ENCODE data around the gene FOXD4L1.
"Not testable (repeated sequence)": the region's sequence is repeated elsewhere in the genome, so short reads cannot be mapped to it uniquely, and the experiment has no call there.

The FOXD4L1 gene

GRCh38 chr2:113498365-113498764 lies at the start of gene FOXD4L1:
TSS of gene FOXD4L1 (plus strand) at chr2:113498665. CDS start at chr2:113499257, 592 bp downstream.
- not testable (repeated sequence) for H3K27me3 ChIP-seq (ENCODE audit: control insufficient read depth, low read length); H3K4me3 ChIP-seq (ENCODE audit: low read length); H3K4me2 ChIP-seq (ENCODE audit: low read length); H4K20me1 ChIP-seq (ENCODE audit: control insufficient read depth, insufficient read depth, low read depth, low read length); H3K79me2 ChIP-seq (ENCODE audit: control insufficient read depth, low read length); H3K4me1 ChIP-seq (ENCODE audit: control insufficient read depth, low read length); H3K9me2 ChIP-seq (replicated peaks; ENCODE audit: control insufficient read depth, low read length); H3K27ac ChIP-seq (ENCODE audit: low read depth, low read length); H3K36me3 ChIP-seq (ENCODE audit: control insufficient read depth, low read length); H3F3A ChIP-seq (ENCODE audit: control insufficient read depth, insufficient read depth); H3K9me3 ChIP-seq (ENCODE audit: control insufficient read depth, insufficient read depth, low read length)

DNA sequence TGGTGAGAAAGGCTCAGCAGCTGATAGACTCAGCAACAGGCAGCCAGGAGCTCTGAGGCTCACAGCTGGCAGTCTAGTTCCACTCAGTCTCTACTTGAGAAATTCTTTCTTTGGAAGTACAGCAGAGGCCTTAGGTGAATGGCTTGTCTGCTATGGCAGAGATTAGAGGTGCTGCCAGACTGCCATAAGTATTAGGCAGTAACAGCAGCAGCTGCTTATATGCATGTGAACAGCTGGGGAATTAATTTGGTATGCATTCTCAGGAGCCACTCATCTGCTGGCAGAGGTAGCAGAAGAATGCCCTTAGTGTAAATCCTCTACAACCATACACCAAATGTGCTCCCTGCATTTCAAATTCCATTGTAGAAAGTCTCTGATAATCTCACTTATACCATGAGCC lies 32.7 kb upstream of the FOXD4L1 start:
- H4K20me1 ChIP-seq (ENCODE audit: control insufficient read depth, insufficient read depth, low read depth, low read length); H3K27ac ChIP-seq (ENCODE audit: low read depth, low read length); H3F3A ChIP-seq (ENCODE audit: control insufficient read depth, insufficient read depth); H3K9me3 ChIP-seq (ENCODE audit: control insufficient read depth, insufficient read depth, low read length); H3K4me2 ChIP-seq (ENCODE audit: low read length); H3K9me2 ChIP-seq (replicated peaks; ENCODE audit: control insufficient read depth, low read length); H3K79me2 ChIP-seq (ENCODE audit: control insufficient read depth, low read length); H3K4me3 ChIP-seq (ENCODE audit: low read length); H3K27me3 ChIP-seq (ENCODE audit: control insufficient read depth, low read length); H3K36me3 ChIP-seq (ENCODE audit: control insufficient read depth, low read length); H3K4me1 ChIP-seq (ENCODE audit: control insufficient read depth, low read length): not testable (repeated sequence)

DNA sequence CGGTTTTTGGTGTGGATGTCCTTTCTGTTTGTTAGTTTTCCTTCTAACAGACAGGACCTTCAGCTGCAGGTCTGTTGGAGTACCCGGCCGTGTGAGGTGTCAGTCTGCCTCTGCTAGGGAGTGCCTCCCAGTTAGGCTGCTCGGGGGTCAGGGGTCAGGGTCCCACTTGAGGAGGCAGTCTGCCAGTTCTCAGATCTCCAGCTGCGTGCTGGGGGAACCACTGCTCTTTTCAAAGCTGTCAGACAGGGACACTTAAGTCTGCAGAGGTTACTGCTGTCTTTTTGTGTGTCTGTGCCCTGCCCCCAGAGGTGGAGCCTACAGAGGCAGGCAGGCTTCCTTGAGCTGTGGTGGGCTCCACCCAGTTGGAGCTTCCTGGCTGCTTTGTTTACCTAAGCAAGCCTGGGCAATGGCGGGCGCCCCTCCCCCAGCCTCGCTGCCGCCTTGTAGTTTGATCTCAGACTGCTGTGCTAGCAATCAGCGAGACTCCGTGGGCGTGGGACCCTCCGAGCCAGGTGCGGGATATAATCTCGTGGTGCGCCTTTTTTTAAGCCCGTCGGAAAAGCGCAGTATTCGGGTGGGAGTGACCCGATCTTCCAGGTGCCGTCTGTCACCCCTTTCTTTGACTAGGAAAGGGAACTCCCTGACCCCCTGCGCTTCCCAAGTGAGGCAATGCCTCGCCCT lies 21.6 kb upstream of the FOXD4L1 start:
- H3K9me2 ChIP-seq (replicated peaks; ENCODE audit: control insufficient read depth, low read length); H3K79me2 ChIP-seq (ENCODE audit: control insufficient read depth, low read length); H3K27ac ChIP-seq (ENCODE audit: low read depth, low read length); H3K4me1 ChIP-seq (ENCODE audit: control insufficient read depth, low read length); H3K9me3 ChIP-seq (ENCODE audit: control insufficient read depth, insufficient read depth, low read length); H3K4me3 ChIP-seq (ENCODE audit: low read length); H3K4me2 ChIP-seq (ENCODE audit: low read length); H3K36me3 ChIP-seq (ENCODE audit: control insufficient read depth, low read length); H3K27me3 ChIP-seq (ENCODE audit: control insufficient read depth, low read length); H3F3A ChIP-seq (ENCODE audit: control insufficient read depth, insufficient read depth); H4K20me1 ChIP-seq (ENCODE audit: control insufficient read depth, insufficient read depth, low read depth, low read length): not testable (repeated sequence)

GRCh38 chr2:113496527-113496926 lies 1.9 kb upstream of the FOXD4L1 start:
- H3K36me3 ChIP-seq (ENCODE audit: control insufficient read depth, low read length); H3K9me3 ChIP-seq (ENCODE audit: control insufficient read depth, insufficient read depth, low read length); H3K27ac ChIP-seq (ENCODE audit: low read depth, low read length); H3K4me2 ChIP-seq (ENCODE audit: low read length); H3F3A ChIP-seq (ENCODE audit: control insufficient read depth, insufficient read depth); H3K79me2 ChIP-seq (ENCODE audit: control insufficient read depth, low read length); H3K4me3 ChIP-seq (ENCODE audit: low read length); H4K20me1 ChIP-seq (ENCODE audit: control insufficient read depth, insufficient read depth, low read depth, low read length); H3K27me3 ChIP-seq (ENCODE audit: control insufficient read depth, low read length); H3K4me1 ChIP-seq (ENCODE audit: control insufficient read depth, low read length); H3K9me2 ChIP-seq (replicated peaks; ENCODE audit: control insufficient read depth, low read length): not testable (repeated sequence)

- not testable (repeated sequence) for H3K9me2 ChIP-seq (replicated peaks; ENCODE audit: control insufficient read depth, low read length); H3K9me3 ChIP-seq (ENCODE audit: control insufficient read depth, insufficient read depth, low read length); H4K20me1 ChIP-seq (ENCODE audit: control insufficient read depth, insufficient read depth, low read depth, low read length); H3K27me3 ChIP-seq (ENCODE audit: control insufficient read depth, low read length); H3F3A ChIP-seq (ENCODE audit: control insufficient read depth, insufficient read depth); H3K4me1 ChIP-seq (ENCODE audit: control insufficient read depth, low read length); H3K27ac ChIP-seq (ENCODE audit: low read depth, low read length); H3K79me2 ChIP-seq (ENCODE audit: control insufficient read depth, low read length); H3K4me3 ChIP-seq (ENCODE audit: low read length); H3K36me3 ChIP-seq (ENCODE audit: control insufficient read depth, low read length); H3K4me2 ChIP-seq (ENCODE audit: low read length)
Measured at GRCh38 chr2:113499019-113499885, 787 bp downstream of the FOXD4L1 start.

DNA sequence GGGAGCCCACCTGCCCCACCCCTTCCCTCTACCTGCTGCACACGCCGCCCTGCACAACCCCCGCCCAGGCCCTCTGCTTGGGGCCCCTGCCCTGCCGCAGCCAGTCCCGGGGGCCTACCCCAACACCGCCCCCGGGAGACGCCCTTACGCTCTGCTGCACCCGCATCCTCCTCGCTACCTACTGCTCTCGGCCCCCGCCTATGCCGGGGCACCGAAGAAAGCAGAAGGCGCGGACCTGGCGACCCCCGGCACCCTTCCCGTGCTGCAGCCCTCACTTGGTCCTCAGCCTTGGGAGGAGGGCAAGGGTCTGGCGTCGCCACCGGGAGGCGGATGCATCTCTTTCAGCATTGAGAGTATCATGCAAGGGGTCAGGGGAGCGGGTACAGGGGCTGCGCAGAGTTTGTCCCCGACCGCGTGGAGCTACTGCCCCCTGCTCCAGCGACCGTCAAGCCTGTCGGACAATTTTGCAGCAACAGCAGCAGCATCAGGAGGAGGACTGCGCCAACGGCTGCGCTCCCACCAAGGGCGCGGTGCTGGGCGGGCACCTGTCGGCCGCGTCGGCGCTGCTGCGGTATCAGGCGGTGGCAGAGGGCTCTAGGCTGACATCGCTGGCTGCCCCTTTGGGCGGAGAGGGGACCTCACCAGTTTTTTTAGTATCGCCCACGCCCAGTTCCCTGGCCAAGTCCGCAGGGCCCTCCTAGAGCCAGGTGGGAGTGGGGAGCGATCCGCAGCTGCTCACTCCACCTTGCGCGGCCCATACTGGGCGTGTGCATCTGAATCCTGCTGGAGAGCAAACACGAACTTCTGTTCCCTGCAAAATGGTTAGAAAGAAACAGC lies 1.6 kb downstream of the FOXD4L1 start:
- H3K4me1 ChIP-seq (ENCODE audit: control insufficient read depth, low read length); H3K36me3 ChIP-seq (ENCODE audit: control insufficient read depth, low read length); H3K4me3 ChIP-seq (ENCODE audit: low read length); H4K20me1 ChIP-seq (ENCODE audit: control insufficient read depth, insufficient read depth, low read depth, low read length); H3F3A ChIP-seq (ENCODE audit: control insufficient read depth, insufficient read depth); H3K9me2 ChIP-seq (replicated peaks; ENCODE audit: control insufficient read depth, low read length); H3K79me2 ChIP-seq (ENCODE audit: control insufficient read depth, low read length); H3K27me3 ChIP-seq (ENCODE audit: control insufficient read depth, low read length); H3K9me3 ChIP-seq (ENCODE audit: control insufficient read depth, insufficient read depth, low read length); H3K4me2 ChIP-seq (ENCODE audit: low read length); H3K27ac ChIP-seq (ENCODE audit: low read depth, low read length): not testable (repeated sequence)

DNA sequence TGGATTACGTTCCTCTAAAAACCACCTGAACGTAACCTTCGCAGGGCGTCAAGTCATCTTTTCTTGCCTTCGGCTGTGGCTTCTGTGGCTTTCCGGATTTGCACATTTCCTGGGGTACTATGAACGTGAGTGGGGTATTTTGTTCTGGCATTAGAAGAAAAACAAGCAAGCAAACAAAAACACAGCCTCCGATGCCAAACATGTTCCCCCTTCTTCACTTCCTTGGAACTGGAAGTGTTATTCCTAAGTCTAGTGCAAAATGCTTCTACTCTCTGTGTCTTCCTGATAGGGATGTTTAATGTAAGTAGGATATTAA lies 2.2 kb downstream of the FOXD4L1 start:
- H3K27me3 ChIP-seq (ENCODE audit: control insufficient read depth, low read length); H3K9me2 ChIP-seq (replicated peaks; ENCODE audit: control insufficient read depth, low read length); H4K20me1 ChIP-seq (ENCODE audit: control insufficient read depth, insufficient read depth, low read depth, low read length); H3F3A ChIP-seq (ENCODE audit: control insufficient read depth, insufficient read depth); H3K27ac ChIP-seq (ENCODE audit: low read depth, low read length); H3K79me2 ChIP-seq (ENCODE audit: control insufficient read depth, low read length); H3K4me3 ChIP-seq (ENCODE audit: low read length); H3K9me3 ChIP-seq (ENCODE audit: control insufficient read depth, insufficient read depth, low read length); H3K4me1 ChIP-seq (ENCODE audit: control insufficient read depth, low read length); H3K4me2 ChIP-seq (ENCODE audit: low read length); H3K36me3 ChIP-seq (ENCODE audit: control insufficient read depth, low read length): not testable (repeated sequence)

Data from DOHH2 (cell line).